ENCODE measurements around the gene SECISBP2.

DNA sequence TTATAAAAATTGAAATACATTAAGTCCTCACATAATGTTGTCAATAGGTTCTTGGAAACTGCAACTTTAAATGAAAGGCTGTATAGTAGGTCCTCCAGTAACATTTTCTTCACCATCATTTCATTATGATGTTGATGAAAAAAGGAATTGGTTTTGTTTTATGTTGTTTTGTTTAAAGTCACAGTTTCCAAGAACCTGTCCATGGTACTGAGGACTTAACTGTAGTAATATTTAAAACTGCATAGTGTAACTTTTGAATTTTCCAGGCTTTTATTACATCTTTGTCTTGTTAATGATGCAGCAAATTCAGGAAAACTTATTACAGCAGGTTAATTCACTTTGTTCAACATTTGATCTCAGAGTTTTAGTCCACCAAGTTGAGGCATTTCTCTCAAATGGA lies 11.6 kb downstream of the SECISBP2 start:
- TF ChIP-seq, protein P1, sequence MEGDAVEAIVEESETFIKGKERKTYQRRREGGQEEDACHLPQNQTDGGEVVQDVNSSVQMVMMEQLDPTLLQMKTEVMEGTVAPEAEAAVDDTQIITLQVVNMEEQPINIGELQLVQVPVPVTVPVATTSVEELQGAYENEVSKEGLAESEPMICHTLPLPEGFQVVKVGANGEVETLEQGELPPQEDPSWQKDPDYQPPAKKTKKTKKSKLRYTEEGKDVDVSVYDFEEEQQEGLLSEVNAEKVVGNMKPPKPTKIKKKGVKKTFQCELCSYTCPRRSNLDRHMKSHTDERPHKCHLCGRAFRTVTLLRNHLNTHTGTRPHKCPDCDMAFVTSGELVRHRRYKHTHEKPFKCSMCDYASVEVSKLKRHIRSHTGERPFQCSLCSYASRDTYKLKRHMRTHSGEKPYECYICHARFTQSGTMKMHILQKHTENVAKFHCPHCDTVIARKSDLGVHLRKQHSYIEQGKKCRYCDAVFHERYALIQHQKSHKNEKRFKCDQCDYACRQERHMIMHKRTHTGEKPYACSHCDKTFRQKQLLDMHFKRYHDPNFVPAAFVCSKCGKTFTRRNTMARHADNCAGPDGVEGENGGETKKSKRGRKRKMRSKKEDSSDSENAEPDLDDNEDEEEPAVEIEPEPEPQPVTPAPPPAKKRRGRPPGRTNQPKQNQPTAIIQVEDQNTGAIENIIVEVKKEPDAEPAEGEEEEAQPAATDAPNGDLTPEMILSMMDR (IDR thresholded peaks at IDR 0.05; ENCODE audit: low read depth, low read length, missing input control): no peak
- TF ChIP-seq JUND (IDR thresholded peaks at IDR 0.05) (no peak), TAF1 (conservative IDR thresholded peaks at IDR 0.05) (no peak)
- TF ChIP-seq, protein P2, sequence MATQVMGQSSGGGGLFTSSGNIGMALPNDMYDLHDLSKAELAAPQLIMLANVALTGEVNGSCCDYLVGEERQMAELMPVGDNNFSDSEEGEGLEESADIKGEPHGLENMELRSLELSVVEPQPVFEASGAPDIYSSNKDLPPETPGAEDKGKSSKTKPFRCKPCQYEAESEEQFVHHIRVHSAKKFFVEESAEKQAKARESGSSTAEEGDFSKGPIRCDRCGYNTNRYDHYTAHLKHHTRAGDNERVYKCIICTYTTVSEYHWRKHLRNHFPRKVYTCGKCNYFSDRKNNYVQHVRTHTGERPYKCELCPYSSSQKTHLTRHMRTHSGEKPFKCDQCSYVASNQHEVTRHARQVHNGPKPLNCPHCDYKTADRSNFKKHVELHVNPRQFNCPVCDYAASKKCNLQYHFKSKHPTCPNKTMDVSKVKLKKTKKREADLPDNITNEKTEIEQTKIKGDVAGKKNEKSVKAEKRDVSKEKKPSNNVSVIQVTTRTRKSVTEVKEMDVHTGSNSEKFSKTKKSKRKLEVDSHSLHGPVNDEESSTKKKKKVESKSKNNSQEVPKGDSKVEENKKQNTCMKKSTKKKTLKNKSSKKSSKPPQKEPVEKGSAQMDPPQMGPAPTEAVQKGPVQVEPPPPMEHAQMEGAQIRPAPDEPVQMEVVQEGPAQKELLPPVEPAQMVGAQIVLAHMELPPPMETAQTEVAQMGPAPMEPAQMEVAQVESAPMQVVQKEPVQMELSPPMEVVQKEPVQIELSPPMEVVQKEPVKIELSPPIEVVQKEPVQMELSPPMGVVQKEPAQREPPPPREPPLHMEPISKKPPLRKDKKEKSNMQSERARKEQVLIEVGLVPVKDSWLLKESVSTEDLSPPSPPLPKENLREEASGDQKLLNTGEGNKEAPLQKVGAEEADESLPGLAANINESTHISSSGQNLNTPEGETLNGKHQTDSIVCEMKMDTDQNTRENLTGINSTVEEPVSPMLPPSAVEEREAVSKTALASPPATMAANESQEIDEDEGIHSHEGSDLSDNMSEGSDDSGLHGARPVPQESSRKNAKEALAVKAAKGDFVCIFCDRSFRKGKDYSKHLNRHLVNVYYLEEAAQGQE (IDR thresholded peaks at IDR 0.05): no peak
- TF ChIP-seq, protein P3, sequence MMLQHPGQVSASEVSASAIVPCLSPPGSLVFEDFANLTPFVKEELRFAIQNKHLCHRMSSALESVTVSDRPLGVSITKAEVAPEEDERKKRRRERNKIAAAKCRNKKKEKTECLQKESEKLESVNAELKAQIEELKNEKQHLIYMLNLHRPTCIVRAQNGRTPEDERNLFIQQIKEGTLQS (IDR thresholded peaks at IDR 0.05): no peak
- TF ChIP-seq, protein P4, sequence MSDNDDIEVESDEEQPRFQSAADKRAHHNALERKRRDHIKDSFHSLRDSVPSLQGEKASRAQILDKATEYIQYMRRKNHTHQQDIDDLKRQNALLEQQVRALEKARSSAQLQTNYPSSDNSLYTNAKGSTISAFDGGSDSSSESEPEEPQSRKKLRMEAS (IDR thresholded peaks at IDR 0.05): no peak

Data from liver (tissue), 3 donors.